Measurements from ENCODE around the gene TAGLN3.
A peak's percentile ranks its signal among the peaks of the same experiment; 100 is the strongest.

The TAGLN3 gene

DNA sequence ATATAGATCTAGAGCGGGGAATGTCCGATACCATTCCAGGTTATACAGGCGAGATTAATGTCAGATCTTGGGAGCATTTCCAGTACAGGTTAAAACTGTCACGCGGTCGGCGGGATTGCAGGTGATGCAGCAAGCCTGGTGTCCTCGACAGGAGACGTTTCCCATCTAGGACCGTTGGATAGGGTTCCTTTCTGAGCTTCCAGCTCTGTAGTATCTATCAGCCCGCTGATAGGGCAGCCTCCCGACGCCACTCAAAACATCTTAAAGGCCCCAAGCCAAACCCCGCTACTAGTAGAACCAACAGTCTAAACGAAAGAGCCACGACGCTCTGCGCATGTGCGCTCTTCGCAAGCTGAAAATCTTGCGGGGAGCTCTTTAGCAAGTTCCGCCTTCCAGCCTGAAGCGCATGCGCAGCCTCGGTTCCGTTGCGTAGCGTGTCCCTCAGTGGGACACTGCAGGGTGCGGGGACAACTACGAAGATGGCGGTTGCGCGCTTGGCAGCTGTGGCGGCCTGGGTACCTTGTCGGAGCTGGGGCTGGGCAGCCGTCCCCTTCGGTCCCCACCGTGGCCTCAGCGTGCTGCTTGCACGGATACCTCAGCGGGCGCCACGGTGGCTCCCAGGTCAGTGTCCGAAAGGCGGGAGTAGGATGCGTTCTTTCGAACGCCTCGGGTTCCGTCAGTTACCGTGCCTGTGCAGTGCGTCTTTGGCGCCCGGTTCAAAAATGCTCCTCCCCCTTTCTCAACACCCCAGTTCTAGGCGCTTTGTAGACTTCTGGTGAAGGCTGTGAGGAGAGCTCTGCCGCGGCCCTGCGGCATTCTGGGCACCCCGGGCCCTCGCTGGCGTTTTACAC lies 19.9 kb upstream of the TAGLN3 start, which contains the start of gene ABHD10:
Gene ABHD10 (plus strand): TSS at position 444 of the 851 bp plus-strand sequence. CDS start 36 bp downstream, at position 480.
- DNase-seq (ENCODE audit: low read depth in 2 of 2), result peak; percentile 96 to 97

GRCh38 chr3:111979434-111980038 lies 19.2 kb upstream of the TAGLN3 start:
- no peak for DNase-seq (ENCODE audit: low read depth in 2 of 2)

- no peak for DNase-seq (ENCODE audit: low read depth in 2 of 2)
Observed at GRCh38 chr3:111980716-111981456, 17.8 kb upstream of the TAGLN3 start.

DNA sequence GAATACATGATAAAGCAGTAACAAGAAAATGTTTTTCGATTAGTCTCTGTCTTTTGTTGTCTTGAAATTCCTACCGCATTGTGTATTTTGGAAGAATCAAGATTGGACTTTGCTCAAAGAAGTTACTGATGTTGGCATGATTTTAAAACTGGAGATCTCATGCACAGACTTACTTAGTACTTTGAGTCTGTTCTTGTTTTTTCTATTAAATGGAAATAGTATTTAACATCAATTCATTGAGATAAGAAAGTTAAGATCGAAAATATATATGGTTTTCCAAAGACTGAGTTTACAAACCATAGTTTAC lies 17.3 kb upstream of the TAGLN3 start:
- no peak for DNase-seq (ENCODE audit: low read depth in 2 of 2)

DNA sequence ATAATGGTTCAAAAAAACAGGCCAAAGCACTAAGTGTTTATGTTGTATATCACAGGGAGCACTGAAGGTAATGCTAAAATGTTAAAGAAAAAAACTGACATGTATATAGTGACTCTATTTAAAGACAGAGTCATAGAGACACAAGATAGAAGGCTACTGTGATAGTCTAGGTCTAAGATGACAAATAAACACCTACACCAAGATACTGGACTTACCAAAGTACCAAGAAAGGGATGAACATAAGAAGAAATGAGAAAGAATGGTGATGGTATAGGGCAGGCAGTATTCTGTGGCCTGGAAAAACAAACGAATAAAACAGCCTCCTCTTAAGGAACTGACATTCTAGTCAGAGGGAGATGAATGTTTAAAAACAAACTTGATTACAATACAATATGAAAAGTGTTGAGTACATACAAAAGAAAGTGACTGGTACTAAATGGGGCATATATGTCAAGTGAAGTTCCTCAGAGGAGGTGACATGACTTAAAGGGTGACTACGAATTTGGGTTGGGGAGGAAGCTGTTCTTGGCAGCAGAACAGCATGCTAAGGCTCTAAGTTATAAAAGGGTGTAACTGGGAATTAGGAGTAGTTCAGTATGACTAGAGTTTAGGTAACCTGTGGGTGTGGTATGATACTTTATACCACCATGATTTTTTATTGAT lies 14.0 kb upstream of the TAGLN3 start:
- no peak for DNase-seq (ENCODE audit: low read depth in 2 of 2)

GRCh38 chr3:111986800-111987199 lies 11.9 kb upstream of the TAGLN3 start:
- DNase-seq (ENCODE audit: low read depth in 2 of 2), result no peak

DNA sequence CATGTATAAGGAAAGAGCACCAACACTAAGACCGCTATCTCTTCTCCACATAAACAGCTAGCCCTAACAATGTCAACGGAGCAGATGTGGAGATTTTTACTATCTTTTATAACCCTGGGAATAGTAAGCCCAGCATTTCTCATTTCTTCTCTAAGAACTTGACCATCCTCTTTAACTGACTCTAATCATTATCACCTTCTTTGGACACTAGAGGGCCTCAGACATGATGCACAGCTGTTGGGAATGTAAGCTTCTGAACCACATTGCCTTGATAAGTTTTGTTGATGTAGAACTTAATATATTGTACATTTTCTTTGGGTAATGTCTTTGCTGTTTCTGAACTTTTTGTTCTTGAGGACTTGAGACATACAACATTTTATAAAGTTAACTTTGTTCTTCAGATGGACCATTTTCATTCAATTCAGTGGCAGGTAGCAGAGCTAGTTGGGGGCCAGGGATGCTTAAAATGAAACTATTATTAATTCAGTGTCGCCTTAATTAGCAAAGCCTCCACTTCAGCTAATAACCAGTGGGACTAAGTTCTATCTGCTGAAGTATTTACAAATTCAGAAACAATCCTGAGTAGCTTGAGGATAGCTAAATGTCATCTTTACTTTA lies 9.6 kb upstream of the TAGLN3 start:
- DNase-seq (ENCODE audit: low read depth in 2 of 2), result peak; percentile 48 to 49

- DNase-seq (ENCODE audit: low read depth in 2 of 2), result no peak
Observed at GRCh38 chr3:111993038-111993437, 5.7 kb upstream of the TAGLN3 start.

DNA sequence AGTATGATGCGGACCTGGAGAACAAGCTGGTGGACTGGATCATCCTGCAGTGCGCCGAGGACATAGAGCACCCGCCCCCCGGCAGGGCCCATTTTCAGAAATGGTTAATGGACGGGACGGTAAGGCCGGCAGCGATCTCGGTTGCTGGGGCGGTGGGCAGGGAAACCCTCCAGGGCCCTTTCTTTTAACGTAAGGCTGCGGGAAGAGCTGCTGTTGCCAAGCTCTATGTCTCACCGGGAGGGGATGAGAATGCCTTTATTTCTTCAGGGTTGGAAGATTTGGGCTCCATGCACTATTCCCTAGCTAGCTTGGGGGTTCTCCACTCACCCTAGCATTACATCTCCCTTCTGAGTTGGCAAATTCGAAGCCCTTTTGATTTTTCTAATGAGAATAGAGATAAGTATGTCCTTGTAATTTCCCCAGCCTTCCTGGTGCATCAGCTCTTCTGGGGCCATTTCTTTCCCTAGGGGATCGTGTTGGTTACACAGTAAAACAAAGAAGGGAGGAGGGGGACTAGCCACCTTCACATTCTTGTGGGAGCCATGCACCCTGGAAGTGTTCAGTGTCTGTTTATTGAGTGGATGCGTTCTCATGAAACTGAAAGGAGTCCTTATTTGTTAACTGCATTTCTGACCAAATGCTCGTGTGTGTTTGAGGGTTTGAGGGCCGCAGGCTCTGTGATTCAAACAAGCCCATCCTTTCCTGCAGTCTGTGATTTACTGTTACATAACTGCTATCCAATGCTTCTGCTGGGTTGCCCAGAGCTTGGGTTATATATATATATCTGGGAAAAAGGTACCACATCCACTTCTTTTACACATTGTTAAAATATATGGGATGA lies 982 bp downstream of the TAGLN3 start:
- no peak for DNase-seq (ENCODE audit: low read depth in 2 of 2)

DNA sequence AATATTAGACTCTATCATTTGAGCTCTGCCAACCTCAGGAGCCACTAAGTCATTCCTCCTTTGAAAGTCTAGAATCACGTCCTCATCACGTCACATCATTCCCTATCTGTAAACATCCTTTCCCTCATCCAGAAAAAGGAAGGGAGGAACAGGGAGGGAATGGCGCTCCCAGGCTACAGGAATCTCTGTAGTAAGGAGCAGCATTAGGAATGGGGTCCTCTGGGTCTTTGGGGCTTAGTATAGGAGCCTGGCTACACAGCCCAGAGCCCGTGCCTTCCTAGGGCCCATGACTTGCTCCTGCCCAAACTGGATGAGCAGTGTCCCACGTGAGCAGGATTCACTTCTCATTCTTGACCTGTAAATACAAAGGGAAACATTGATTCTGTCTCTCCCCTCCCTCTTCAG lies 1.6 kb downstream of the TAGLN3 start:
- DNase-seq (ENCODE audit: low read depth in 2 of 2), result no peak

DNA sequence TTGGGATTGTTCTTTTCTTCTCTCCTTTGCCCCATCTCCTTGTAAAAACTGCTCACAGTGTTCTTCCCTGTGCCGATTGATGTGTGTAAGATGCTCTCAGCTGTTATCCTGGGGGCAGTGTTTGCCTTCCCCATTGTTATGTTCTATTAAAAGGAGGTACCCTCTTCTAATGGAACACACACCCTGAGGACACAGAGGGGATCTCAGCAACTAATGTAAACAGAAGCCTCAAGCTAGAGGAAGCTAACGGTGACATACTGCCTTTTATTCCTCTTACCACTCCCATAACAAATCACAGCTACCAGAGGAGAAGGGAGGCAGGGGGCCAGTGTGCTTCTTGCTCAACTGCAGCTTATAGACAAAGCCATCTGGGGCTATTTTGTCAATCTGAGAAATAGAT lies 2.2 kb downstream of the TAGLN3 start:
- no peak for DNase-seq (ENCODE audit: low read depth in 2 of 2)

DNA sequence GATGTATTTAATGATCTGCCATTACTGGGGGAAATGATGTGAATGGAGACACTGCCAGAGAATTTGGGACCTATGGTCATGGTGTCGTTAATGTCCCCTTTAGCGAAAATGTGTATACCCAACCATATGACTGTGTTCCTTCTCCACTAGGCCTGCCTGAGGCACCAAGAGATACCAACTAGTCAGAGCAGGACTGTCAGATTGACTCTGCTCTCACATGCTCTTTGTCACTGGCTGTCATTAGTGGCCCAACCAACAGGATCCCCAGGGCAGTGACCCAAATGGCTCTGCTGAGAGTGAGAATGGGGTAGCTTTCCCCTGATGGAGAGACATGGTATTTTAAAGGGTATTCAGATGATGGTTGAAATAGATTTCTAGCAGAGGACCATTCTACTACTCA lies 2.8 kb downstream of the TAGLN3 start:
- no peak for DNase-seq (ENCODE audit: low read depth in 2 of 2)

DNA sequence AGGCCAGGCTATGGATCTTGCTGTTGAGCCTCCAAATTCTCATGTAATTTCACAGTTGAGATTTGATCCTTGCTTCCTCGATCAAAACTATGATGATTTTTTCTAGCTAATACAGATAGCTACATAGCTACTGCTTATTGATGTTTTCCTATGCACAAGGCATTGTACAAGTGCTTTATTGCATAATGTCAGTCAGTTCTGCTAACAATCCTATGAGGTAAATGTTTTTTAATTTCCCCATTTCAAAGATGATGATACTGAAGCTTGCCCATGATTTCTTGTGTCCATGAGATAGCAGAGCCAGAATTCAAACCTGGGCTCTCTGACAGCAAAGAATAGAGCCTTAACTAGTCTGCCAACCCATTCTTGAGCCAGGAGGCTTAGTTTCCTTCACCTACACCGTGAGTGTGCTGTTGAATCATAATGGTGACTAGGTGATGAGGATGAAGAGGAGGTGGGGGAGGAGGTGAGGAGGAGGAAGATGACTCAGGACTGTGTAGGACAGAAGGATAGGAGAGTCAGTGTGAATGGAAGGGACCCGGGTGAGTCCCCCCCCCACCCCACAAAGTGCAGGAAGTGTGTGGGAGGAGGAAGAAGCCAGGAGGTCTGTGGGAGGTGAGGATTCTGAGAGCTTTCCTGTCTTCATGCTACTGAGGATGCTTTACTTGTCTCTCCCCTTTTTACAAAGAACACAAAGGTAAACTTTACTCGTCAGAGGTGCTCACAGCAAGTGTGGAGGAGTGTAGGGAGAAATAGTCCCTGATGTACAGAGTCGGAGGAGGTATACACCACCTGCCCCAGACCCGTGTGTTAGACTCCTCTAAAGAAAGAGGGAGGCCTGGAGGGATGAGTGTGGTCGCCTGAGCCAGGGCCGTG lies 3.6 kb downstream of the TAGLN3 start:
- DNase-seq (ENCODE audit: low read depth in 2 of 2), result no peak

DNA sequence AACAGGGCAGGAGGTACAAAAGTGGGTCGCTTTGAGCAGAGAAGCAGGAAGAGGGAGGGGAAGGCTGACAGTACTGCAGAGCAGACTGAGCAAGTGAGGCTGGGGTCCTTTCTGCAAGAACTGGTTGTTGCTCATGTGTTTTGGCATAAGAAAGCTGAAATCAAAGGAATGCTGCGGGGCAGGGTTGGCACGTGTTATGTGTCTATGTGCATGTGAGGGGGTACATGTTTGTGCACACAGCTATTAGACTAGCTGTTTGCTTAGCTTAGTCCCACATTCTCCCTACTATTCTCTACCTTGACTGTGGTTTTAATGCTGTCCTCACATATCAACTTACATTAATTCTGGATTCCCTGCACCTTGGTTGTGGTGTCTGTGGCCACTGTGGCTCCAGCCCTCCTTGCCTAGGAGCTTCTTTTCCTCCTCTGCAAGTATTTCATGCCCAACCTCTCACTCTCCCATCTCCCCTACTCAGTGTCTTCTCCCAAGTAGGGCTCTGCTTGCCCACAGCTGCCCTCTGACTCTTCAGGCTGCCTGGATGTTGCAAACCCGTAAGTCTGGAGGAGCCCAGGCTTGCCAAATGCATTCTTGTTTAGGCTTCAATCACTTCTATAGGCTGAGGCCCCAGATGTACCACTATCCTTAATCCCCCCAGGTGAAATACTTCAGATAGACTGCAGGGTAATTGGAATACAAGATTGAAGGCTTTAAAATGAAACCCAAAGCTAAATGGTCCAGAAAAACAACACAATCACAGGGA lies 4.8 kb downstream of the TAGLN3 start:
- DNase-seq (ENCODE audit: low read depth in 2 of 2), result no peak

DNA sequence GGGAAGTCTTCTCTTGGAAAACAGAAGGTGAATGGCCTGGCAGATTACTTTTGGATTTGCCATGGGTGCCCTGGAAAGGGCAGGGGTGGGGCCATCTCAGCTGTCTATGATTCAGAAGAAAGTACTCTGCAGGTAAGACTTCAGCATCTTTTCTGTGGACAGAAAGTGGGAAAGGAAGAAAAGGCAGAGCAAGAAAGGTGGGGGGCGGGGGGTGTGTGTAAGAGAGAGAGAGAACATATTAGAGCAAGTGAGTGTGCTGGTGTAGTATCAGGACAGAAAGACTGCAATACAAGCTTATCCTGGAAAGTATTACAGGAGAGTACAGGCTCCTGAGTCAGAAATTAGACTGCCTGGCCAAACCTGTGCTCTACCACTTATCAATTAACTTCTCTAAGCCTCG lies 5.5 kb downstream of the TAGLN3 start:
- DNase-seq (ENCODE audit: low read depth in 2 of 2), result no peak

- DNase-seq (ENCODE audit: low read depth in 2 of 2), result no peak
Observed at GRCh38 chr3:112004669-112005068, 5.9 kb downstream of the TAGLN3 start.

GRCh38 chr3:112005091-112005672 lies 6.5 kb downstream of the TAGLN3 start:
- no peak for DNase-seq (ENCODE audit: low read depth in 2 of 2)

GRCh38 chr3:112007633-112008032 lies 8.9 kb downstream of the TAGLN3 start:
- peak; percentile 81 to 83 for DNase-seq (ENCODE audit: low read depth in 2 of 2)

- DNase-seq (ENCODE audit: low read depth in 2 of 2), result no peak
Observed at GRCh38 chr3:112009670-112010069, 10.9 kb downstream of the TAGLN3 start.
